Non-pigmented ciliary epithelial cell (primary cell): ENCODE results near the gene BRAT1.

Experiments used
- DNase-seq: peaks from one replicate; pipeline ENCODE4 v3.0.0-alpha.2; 2010; ENCODE audit warnings: low read depth

BRAT1 gene

GRCh38 chr7:2523461-2523936 lies 31.8 kb downstream of the BRAT1 start:
- no peak for DNase-seq

DNA sequence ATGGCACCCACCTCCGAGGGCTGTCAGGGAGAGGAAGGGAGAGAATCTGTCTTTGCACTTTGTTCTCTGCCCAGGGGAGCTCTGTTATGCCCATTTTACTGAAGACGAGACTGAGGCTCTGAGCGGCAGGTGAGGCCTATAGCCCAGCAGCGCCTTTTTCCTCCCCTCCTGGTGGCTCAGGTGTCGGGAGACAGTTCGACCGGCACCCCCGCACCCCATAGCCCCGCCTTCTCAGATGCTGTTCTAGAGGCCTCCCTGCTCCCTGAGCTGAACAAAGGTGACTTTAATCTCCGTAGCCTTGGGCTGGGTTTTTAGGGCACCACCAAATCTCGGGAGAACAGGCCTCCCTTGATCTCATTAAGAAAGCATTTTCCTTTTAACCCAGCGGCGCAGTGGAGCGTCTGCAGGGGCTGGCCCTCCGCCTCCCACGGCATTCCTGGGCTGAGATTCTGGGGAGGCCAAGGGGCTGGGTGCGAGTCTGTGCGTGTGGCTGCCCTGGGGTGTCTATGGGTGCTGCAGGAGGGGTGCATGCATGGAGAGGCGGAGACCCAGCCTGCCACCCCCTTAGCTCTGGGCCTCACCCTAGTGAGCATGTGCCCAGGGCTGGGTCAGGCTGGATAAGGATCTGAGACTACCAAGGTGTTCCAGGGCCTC lies 32.4 kb downstream of the BRAT1 start:
- no peak for DNase-seq

- no peak for DNase-seq
These were observed 33.3 kb downstream of the BRAT1 start for GRCh38 chr7:2521952-2522591.

GRCh38 chr7:2521341-2521745 lies 34.0 kb downstream of the BRAT1 start:
- no peak for DNase-seq

GRCh38 chr7:2520761-2521290 lies 34.5 kb downstream of the BRAT1 start:
- no peak for DNase-seq

- DNase-seq, result no peak
These were observed 35.1 kb downstream of the BRAT1 start for GRCh38 chr7:2520131-2520760.

GRCh38 chr7:2519119-2519930 lies 36.0 kb downstream of the BRAT1 start, which contains the start of gene LFNG:
Gene LFNG (plus strand): TSS chr7:2519774. CDS start chr7:2519862, 88 bp downstream.
- no peak for DNase-seq

DNA sequence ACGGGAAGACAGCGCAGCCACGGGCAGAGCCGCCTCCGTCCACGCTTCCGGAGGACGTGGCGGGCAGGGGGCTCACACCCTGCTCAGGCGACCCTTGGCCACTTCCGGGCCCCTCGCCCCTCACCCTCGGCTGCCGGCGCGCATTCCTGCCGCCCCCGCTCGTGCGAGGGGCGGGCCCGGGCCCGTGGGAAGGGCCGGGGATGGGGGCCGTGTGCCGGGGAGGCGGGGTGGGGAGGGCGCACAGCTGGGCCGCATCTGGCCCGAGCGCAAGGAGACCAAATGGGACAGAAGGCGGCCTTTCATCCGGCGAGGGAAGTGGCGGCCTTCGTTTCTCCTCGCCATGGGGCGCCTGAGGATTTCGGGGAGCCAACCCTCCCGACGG lies 36.6 kb downstream of the BRAT1 start:
- DNase-seq, result no peak

DNA sequence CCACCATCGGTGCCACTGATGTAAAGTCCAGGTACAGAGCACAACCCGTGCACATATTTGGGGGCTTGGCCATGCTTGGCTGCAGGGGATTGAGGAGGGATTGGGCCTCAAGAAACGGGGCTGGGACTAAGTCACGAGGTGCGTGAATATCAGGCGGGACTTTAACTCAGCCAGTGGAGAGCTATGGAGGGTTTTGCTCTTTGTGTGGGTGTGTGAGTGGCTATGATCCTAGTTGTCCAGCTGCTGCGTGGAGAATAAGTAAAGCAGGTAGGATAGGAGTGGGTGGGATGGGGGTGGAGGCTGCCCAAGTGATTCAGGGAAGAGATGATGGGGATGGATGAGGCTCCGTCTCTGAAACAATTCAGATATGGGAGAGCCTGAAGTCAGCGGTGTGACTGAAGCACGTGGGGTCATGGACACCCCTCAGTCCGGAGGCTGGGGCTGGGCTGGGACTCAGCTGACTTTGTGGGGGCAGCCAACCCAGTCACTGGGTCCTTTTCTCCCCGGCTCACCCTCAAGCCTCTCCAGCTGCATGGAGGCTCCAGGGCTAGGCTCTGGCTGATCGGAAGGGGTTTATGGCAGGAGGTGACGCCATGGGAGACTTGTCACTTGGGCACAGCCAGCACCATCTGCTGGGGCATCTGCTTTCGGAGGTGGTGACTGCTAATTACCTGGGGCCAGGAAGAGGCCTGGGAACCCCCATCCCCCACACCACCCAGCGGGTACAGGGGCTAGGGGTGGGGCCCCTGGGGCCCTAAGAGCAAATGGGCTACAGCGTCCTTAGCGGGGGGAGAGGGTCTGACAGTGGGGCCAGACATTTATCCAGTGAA lies 37.4 kb downstream of the BRAT1 start:
- DNase-seq, result peak; percentile 37

DNA sequence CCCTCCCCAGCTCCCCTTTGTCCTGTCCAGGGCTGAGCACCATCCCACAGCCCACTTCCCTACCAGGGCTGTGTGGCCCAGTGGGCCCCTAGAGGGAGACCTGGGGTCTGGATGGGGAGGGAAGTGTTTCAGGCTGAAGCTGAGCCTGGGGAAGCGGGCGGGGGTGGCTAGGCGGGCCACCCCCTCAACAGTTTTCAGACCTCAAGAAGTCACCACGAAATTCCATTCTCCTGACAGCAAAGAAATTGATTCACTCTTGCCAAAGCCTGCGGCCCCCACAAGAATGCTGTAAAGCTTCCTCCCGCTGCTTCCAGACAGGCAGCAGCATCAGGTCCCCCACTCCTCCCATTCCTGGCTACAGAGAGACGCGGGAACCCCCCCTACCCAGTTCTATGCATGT lies 38.3 kb downstream of the BRAT1 start:
- peak; percentile 88 for DNase-seq

- DNase-seq, result no peak
These were observed 39.1 kb downstream of the BRAT1 start for GRCh38 chr7:2516194-2516555.

DNA sequence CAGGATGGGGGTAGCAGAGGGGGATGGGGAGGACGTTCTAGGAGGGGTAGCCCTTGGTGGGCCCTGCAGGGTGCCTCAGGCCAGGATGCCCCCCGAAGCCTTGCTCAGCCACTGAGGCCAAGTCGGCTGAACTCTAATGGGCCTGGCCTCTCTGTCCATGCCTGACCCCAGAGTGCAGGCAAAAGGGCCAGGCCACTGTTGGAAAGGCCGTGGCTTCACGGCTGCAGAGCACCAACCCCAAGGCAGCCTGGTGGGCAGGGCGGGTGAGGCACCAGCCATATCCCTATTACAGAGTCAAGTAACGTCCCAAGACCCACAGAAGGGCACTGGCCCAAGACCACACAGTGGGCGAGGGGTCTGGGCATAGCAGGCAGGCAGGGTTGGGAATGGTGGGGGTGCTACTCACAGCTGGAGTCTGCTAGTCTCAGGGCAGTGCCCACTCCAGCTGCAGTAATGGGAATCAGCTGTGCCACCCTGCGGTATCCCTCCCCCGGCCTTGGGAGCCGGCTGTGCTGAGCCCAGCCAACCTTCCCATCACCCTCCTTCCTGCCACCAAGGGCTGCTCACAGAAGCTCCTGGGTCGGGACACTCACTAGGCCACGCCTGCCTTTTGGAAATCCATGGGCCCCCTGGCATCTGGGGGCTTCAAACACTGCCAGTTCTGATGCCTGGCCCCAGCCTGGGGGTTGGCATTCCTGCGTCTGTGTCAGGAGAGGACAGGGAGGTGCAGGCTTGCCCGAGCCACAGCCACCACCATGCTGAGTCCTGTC lies 39.7 kb downstream of the BRAT1 start:
- DNase-seq, result no peak

- DNase-seq, result no peak
These were observed 40.6 kb downstream of the BRAT1 start for GRCh38 chr7:2514473-2515423.

DNA sequence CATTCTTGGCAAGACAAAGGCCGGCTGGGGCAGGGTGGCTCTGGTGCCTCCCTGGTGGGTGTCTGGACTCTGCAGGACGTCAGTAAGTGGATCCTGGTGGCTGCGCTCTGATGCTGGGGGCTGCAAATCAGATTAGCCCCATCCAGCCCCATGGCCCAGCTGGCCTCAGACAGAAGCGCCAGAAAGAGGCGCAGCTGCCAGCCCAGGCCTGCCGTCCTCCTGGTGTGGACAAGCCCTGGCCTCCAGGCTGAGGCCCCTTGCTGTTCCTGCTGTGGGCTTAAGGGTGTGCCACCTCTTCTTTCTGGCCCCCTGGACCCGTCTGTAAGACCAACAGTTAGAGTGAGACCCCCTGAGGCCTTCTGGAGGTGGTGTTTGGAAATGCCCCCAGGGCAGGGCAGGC lies 41.6 kb downstream of the BRAT1 start:
- no peak for DNase-seq

DNA sequence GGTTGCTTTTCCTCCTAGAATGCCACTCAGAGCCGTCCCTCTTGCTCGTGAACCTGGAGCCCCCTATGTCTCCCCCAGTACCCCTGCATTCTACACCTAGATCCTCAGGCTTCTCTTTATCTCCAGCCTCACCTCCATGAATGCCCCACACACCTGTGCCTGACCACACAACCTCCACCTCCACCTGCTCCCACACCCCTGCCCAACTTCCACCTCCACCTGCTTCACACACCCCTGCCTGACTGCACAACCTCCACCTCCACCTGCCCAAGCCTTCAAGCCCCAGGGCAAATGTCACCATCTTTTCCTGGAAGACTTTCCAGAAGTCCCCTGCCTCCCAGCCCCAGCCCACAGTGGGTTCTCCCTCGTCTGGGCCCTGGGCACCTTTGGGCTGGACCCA lies 42.6 kb downstream of the BRAT1 start:
- DNase-seq, result no peak

- no peak for DNase-seq
These were observed 43.1 kb downstream of the BRAT1 start for GRCh38 chr7:2512179-2512661.

GRCh38 chr7:2511769-2512168 lies 43.6 kb downstream of the BRAT1 start:
- no peak for DNase-seq

GRCh38 chr7:2510909-2511768 lies 44.2 kb downstream of the BRAT1 start:
- DNase-seq, result no peak
